ENCODE results near the gene UGT3A2. TPM values are rescaled to one million over a fixed set of nuclear protein-coding genes. Genes with fewer than 3 reads are reported as not detected.

UGT3A2 gene
- total RNA-seq, 1 experiment from 2014 or later, result 0.10 TPM

DNA sequence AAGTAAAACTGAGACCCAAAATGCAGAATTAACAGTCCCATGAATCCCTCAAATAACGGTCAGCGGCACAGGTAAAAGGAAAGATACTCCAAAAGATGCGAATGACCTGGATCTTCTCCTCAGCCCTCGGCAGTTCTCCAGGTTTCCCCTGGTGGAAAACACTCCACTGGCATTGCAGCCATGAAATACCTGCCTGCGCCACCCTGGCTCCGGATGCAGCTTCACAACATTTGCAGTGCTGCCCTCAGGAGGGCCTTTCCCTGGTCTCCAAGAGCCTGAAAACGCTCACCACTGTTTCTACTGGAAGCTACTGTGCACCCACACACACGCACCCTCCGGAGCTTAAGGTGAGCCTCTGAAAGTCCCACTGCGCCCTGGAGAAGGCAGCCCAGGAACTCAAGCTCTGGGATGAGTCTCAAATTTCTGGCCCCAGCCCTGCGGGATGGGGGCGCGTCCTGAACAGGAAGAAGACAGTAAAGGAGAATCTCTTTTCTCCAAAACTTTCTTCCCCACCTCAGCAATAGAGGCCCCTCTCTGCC is 612 bp downstream of the UGT3A2 start:
- no peaks in the 10 kb centered on the region; the same call in 1 of the 2 replicates for H3K4me1 ChIP-seq (ENCODE audit: control insufficient read depth, insufficient read depth, low read length)
- H3K4me3 ChIP-seq (ENCODE audit: low read depth in 2 of 2, low read length in 2 of 2), result peak overlapping the region in 1 of 2 experiments; percentile 12; a peak in 2 of 4 replicates
- ATAC-seq (0 out of 2 replicates have a peak, but pooled peaks have one; percentile 34), DNase-seq (ENCODE audit: low read depth, low spot score) (no peak)
- CTCF ChIA-PET, result interaction anchor here (1.6 kb wide), 1 partner anchor 13 kb away, joined by 3 read pairs; no protein-coding TSS in a partner anchor
- no TSS peak for BruUV-seq (replicated peaks)
- H3K27me3 ChIP-seq (ENCODE audit: control insufficient read depth, insufficient read depth, low read length), result peaks cover 21% of the 10 kb centered on the region
- H3K9me3 ChIP-seq (ENCODE audit: control insufficient read depth, insufficient read depth, low read depth, low read length), result no peaks in the 10 kb centered on the region
- H3K36me3 ChIP-seq (ENCODE audit: control insufficient read depth, insufficient read depth, low read length), result no peaks in the 10 kb centered on the region
- intact Hi-C loops (cut with micrococcal nuclease; ENCODE audit: unreplicated experiment) (no loop called here), in situ Hi-C loops (cut with HindIII; ENCODE audit: low pct_unique_long_range_greater_than_20kb, low sequenced_read_pairs) (no loop called here)
- POLR2A ChIA-PET, result no interaction called here
- TF ChIP-seq SIN3A (IDR thresholded peaks at IDR 0.05; ENCODE audit: borderline replicate concordance, insufficient read depth, low read depth, low read length) (no peak), POLR2AphosphoS5 (IDR thresholded peaks at IDR 0.05; ENCODE audit: low read depth, low read length) (no peak), TCF7L2 (IDR thresholded peaks at IDR 0.05; ENCODE audit: low read depth, low read length) (no peak)
- TF ChIP-seq, protein P1, sequence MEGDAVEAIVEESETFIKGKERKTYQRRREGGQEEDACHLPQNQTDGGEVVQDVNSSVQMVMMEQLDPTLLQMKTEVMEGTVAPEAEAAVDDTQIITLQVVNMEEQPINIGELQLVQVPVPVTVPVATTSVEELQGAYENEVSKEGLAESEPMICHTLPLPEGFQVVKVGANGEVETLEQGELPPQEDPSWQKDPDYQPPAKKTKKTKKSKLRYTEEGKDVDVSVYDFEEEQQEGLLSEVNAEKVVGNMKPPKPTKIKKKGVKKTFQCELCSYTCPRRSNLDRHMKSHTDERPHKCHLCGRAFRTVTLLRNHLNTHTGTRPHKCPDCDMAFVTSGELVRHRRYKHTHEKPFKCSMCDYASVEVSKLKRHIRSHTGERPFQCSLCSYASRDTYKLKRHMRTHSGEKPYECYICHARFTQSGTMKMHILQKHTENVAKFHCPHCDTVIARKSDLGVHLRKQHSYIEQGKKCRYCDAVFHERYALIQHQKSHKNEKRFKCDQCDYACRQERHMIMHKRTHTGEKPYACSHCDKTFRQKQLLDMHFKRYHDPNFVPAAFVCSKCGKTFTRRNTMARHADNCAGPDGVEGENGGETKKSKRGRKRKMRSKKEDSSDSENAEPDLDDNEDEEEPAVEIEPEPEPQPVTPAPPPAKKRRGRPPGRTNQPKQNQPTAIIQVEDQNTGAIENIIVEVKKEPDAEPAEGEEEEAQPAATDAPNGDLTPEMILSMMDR (IDR thresholded peaks at IDR 0.05), result no peak
- TF ChIP-seq, protein P2, sequence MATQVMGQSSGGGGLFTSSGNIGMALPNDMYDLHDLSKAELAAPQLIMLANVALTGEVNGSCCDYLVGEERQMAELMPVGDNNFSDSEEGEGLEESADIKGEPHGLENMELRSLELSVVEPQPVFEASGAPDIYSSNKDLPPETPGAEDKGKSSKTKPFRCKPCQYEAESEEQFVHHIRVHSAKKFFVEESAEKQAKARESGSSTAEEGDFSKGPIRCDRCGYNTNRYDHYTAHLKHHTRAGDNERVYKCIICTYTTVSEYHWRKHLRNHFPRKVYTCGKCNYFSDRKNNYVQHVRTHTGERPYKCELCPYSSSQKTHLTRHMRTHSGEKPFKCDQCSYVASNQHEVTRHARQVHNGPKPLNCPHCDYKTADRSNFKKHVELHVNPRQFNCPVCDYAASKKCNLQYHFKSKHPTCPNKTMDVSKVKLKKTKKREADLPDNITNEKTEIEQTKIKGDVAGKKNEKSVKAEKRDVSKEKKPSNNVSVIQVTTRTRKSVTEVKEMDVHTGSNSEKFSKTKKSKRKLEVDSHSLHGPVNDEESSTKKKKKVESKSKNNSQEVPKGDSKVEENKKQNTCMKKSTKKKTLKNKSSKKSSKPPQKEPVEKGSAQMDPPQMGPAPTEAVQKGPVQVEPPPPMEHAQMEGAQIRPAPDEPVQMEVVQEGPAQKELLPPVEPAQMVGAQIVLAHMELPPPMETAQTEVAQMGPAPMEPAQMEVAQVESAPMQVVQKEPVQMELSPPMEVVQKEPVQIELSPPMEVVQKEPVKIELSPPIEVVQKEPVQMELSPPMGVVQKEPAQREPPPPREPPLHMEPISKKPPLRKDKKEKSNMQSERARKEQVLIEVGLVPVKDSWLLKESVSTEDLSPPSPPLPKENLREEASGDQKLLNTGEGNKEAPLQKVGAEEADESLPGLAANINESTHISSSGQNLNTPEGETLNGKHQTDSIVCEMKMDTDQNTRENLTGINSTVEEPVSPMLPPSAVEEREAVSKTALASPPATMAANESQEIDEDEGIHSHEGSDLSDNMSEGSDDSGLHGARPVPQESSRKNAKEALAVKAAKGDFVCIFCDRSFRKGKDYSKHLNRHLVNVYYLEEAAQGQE (IDR thresholded peaks at IDR 0.05; ENCODE audit: insufficient read depth in 1 of 2, low read depth in 2 of 2, low read length in 1 of 2), result no peak
- no peak overlapping the region for H3K27ac ChIP-seq (ENCODE audit: low read length)

DNA sequence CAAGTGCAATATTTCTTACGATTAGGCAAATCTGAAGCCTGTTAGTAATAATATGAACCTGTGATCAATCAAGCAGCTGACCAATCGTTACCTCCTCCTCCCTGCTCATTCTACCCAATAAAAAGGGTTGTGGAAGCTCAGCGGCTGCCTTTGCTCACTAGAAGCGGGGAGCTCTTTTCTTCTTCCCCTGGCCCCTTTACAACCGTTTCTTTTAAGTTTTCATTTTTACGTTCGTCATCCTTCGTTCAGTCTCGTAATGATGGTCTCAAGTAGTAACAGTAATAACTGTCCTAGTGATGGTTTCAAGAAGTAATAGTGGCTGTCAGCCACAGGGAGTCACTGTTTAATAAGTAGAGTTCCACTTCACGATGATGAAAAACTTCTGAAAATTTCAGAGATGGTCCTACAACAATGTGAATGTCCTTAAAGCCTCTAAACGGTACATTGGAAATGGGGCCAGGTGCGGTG is 6.2 kb downstream of the UGT3A2 start:
- H3K27ac ChIP-seq (ENCODE audit: low read length), result no peak overlapping the region
- H3K27me3 ChIP-seq (ENCODE audit: control insufficient read depth, insufficient read depth, low read length), result peaks cover 7% of the 10 kb centered on the region; the same call in 1 of the 2 replicates
- DNase-seq (ENCODE audit: low read depth, low spot score) (no peak), ATAC-seq (0 out of 2 replicates have a peak, but pooled peaks have one; percentile 48)
- ChIA-PET POLR2A (no interaction called here), CTCF (interaction anchor here (0.5 kb wide), 1 partner anchor 9 kb away, joined by 3 read pairs; no protein-coding TSS in a partner anchor)
- TF ChIP-seq, protein P2 (IDR thresholded peaks at IDR 0.05; ENCODE audit: insufficient read depth in 1 of 2, low read depth in 2 of 2, low read length in 1 of 2), result no peak
- TF ChIP-seq, protein P1 (IDR thresholded peaks at IDR 0.05), result peak; percentile 53
- intact Hi-C loops (cut with micrococcal nuclease; ENCODE audit: unreplicated experiment) (no loop called here), in situ Hi-C loops (cut with HindIII; ENCODE audit: low pct_unique_long_range_greater_than_20kb, low sequenced_read_pairs) (no loop called here)
- no peaks in the 10 kb centered on the region for H3K36me3 ChIP-seq (ENCODE audit: control insufficient read depth, insufficient read depth, low read length)
- H3K4me3 ChIP-seq (ENCODE audit: low read depth in 2 of 2, low read length in 2 of 2), result peak overlapping the region in 1 of 2 experiments; percentile 11; a peak in 1 of 4 replicates
- H3K9me3 ChIP-seq (ENCODE audit: control insufficient read depth, insufficient read depth, low read depth, low read length), result no peaks in the 10 kb centered on the region
- BruUV-seq (replicated peaks), result no TSS peak
- H3K4me1 ChIP-seq (ENCODE audit: control insufficient read depth, insufficient read depth, low read length), result peaks cover 6% of the 10 kb centered on the region; the same call in 1 of the 2 replicates

All from Panc1 (cell line).